ENCODE results near the gene EFR3B.

The EFR3B gene

DNA sequence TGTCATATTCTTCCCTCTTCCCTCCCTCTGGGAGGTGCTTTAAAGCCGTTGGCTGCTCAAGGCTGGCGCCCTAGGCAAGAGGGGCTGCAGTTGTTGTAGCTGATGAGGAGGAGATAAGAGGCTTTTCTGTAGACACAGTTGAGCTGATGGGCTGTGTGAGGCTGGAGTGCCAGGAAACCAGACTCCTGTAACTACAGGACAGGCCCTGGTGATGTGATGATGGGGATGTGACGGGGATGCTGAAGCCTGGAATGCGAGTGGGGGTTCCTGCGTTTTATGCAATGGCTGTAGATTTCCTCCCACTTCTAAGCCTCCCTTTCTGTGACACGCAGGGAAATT is 5.7 kb upstream of the EFR3B start:
- no peaks in the 10 kb centered on the region for H3K4me1 ChIP-seq (ENCODE audit: control insufficient read depth, low read depth, low read length)
- H3K18ac ChIP-seq (ENCODE audit: low read length), result no peak overlapping the region
- H3K4me3 ChIP-seq (ENCODE audit: low read length), result no peak overlapping the region
- H3K9ac ChIP-seq (ENCODE audit: low read length), result no peak overlapping the region
- no peak overlapping the region for H2BK5ac ChIP-seq (ENCODE audit: low read length)
- H3K23ac ChIP-seq (ENCODE audit: low read length), result no peak overlapping the region
- no peak overlapping the region for H2BK15ac ChIP-seq (replicated peaks; ENCODE audit: low read depth)
- no peaks in the 10 kb centered on the region for H3K36me3 ChIP-seq (ENCODE audit: control insufficient read depth, insufficient read depth, low read length)
- no peaks in the 10 kb centered on the region for H3K27me3 ChIP-seq (ENCODE audit: insufficient read depth, low read length, poor library complexity)
- H4K5ac ChIP-seq (ENCODE audit: low read length), result no peak overlapping the region
- no peak overlapping the region for H4K8ac ChIP-seq (ENCODE audit: low read depth, low read length)
- no CpG with 5 or more reads among the region's 6 CpGs for WGBS (ENCODE audit: extremely low coverage, insufficient coverage, low lambda C conversion rate)
- no peak overlapping the region for H3K27ac ChIP-seq (ENCODE audit: low read depth, low read length)
- no peaks in the 10 kb centered on the region for H3K79me1 ChIP-seq (ENCODE audit: low read length)
- H2AK5ac ChIP-seq (ENCODE audit: low read length), result no peak overlapping the region
- no peaks in the 10 kb centered on the region for H3K79me2 ChIP-seq (ENCODE audit: control insufficient read depth, insufficient read depth, low read length)
- H3K4me2 ChIP-seq (ENCODE audit: low read length), result no peak overlapping the region
- no peak for DNase-seq
- H2BK120ac ChIP-seq (ENCODE audit: low read depth, low read length), result no peak overlapping the region
- no peak overlapping the region for H3K56ac ChIP-seq (ENCODE audit: low read length)
- H3K4ac ChIP-seq (ENCODE audit: low read depth, low read length), result no peak overlapping the region

DNA sequence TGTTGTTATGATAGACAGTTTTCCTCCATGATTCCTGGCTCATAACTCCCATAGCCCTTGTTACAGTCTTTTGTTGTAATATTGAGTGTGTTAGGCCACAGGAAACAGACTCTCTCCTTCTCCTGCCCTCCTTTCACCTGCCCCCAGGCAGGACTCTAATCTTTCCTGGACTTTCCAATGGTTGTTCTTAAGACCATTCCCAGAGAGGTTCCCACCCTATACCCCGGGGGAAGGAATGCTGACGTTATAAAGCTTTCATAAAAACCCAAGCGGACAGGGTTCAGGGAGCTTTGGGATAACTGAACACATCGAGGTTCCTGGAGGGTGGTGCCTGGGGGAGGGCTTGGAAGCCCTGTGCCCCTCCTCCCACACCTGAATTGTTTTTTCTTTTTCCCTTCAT is 2.8 kb upstream of the EFR3B start:
- no peak overlapping the region for H3K23ac ChIP-seq (ENCODE audit: low read length)
- H3K56ac ChIP-seq (ENCODE audit: low read length), result no peak overlapping the region
- H4K5ac ChIP-seq (ENCODE audit: low read length), result no peak overlapping the region
- no peaks in the 10 kb centered on the region for H3K79me1 ChIP-seq (ENCODE audit: low read length)
- H2BK120ac ChIP-seq (ENCODE audit: low read depth, low read length), result no peak overlapping the region
- no peak overlapping the region for H3K9ac ChIP-seq (ENCODE audit: low read length)
- no peak overlapping the region for H2BK15ac ChIP-seq (replicated peaks; ENCODE audit: low read depth)
- H3K27ac ChIP-seq (ENCODE audit: low read depth, low read length), result no peak overlapping the region
- no peaks in the 10 kb centered on the region for H3K36me3 ChIP-seq (ENCODE audit: control insufficient read depth, insufficient read depth, low read length)
- peaks cover 4% of the 10 kb centered on the region for H3K4me1 ChIP-seq (ENCODE audit: control insufficient read depth, low read depth, low read length)
- H3K79me2 ChIP-seq (ENCODE audit: control insufficient read depth, insufficient read depth, low read length), result no peaks in the 10 kb centered on the region
- H2BK5ac ChIP-seq (ENCODE audit: low read length), result no peak overlapping the region
- H3K4ac ChIP-seq (ENCODE audit: low read depth, low read length), result no peak overlapping the region
- no peak for DNase-seq
- peaks cover 1% of the 10 kb centered on the region for H3K27me3 ChIP-seq (ENCODE audit: insufficient read depth, low read length, poor library complexity)
- WGBS (ENCODE audit: extremely low coverage, insufficient coverage, low lambda C conversion rate), result no CpG with 5 or more reads among the region's 4 CpGs
- H3K18ac ChIP-seq (ENCODE audit: low read length), result no peak overlapping the region
- no peak overlapping the region for H3K4me3 ChIP-seq (ENCODE audit: low read length)
- H4K8ac ChIP-seq (ENCODE audit: low read depth, low read length), result no peak overlapping the region
- H2AK5ac ChIP-seq (ENCODE audit: low read length), result no peak overlapping the region
- no peak overlapping the region for H3K4me2 ChIP-seq (ENCODE audit: low read length)

DNA sequence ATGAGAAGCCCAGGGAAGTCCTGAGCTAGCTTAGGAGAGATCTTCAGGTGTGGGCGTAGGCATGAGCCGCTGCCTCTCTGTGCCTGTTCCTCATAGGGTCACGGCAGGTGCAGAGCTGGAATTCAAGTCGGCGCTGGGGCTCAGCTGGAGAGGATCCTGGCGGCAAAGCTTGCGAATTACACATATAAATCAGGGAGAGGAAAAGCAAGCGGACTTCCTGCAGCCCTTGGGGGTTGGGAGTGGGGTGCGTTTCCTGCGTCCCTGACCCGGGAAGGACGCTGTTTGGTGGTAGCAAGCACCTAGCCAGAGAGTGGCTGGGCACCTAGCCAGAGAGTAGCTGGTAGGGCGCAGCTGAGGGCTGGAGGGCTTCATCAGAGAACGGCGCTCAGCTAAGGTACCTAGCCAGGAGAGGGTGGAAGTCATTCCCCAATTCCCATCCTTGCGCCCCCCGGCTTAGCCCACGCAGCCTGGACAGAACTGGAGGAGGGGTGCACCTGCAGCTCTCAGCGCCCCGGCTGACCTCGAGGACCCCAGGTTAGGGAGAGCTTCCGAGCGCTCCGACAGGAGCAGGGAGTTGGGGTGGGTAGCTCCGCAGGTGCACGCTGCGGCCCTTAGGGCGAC is 459 bp upstream of the EFR3B start:
- no CpG with 5 or more reads among the region's 28 CpGs for WGBS (ENCODE audit: extremely low coverage, insufficient coverage, low lambda C conversion rate)
- H2AK5ac ChIP-seq (ENCODE audit: low read length), result no peak overlapping the region
- DNase-seq, result peak; percentile 84
- H3K36me3 ChIP-seq (ENCODE audit: control insufficient read depth, insufficient read depth, low read length), result no peaks in the 10 kb centered on the region
- peaks cover 2% of the 10 kb centered on the region for H3K27me3 ChIP-seq (ENCODE audit: insufficient read depth, low read length, poor library complexity)
- no peaks in the 10 kb centered on the region for H3K79me2 ChIP-seq (ENCODE audit: control insufficient read depth, insufficient read depth, low read length)
- H3K18ac ChIP-seq (ENCODE audit: low read length), result no peak overlapping the region
- H4K8ac ChIP-seq (ENCODE audit: low read depth, low read length), result no peak overlapping the region
- H3K27ac ChIP-seq (ENCODE audit: low read depth, low read length), result no peak overlapping the region
- no peaks in the 10 kb centered on the region for H3K79me1 ChIP-seq (ENCODE audit: low read length)
- H2BK120ac ChIP-seq (ENCODE audit: low read depth, low read length), result no peak overlapping the region
- H3K4me1 ChIP-seq (ENCODE audit: control insufficient read depth, low read depth, low read length), result peaks cover 4% of the 10 kb centered on the region
- H3K9ac ChIP-seq (ENCODE audit: low read length), result no peak overlapping the region
- no peak overlapping the region for H2BK5ac ChIP-seq (ENCODE audit: low read length)
- no peak overlapping the region for H2BK15ac ChIP-seq (replicated peaks; ENCODE audit: low read depth)
- no peak overlapping the region for H4K5ac ChIP-seq (ENCODE audit: low read length)
- H3K4me3 ChIP-seq (ENCODE audit: low read length), result no peak overlapping the region
- H3K56ac ChIP-seq (ENCODE audit: low read length), result no peak overlapping the region
- peak overlapping the region; percentile 70 for H3K4me2 ChIP-seq (ENCODE audit: low read length)
- H3K4ac ChIP-seq (ENCODE audit: low read depth, low read length), result no peak overlapping the region
- H3K23ac ChIP-seq (ENCODE audit: low read length), result no peak overlapping the region

- Histone ChIP-seq H3K4me1 (ENCODE audit: control insufficient read depth, low read depth, low read length) (peaks cover 4% of the 10 kb centered on the region), H3K4me3 (ENCODE audit: low read length) (peak overlapping the region; percentile 18), H3K36me3 (ENCODE audit: control insufficient read depth, insufficient read depth, low read length) (no peaks in the 10 kb centered on the region), H3K9ac (ENCODE audit: low read length) (peak overlapping the region; percentile 55), H3K23ac (ENCODE audit: low read length) (no peak overlapping the region), H2BK5ac (ENCODE audit: low read length) (no peak overlapping the region), H3K18ac (ENCODE audit: low read length) (peak overlapping the region; percentile 78), H2BK15ac (replicated peaks; ENCODE audit: low read depth) (no peak overlapping the region), H3K27ac (ENCODE audit: low read depth, low read length) (no peak overlapping the region), H3K56ac (ENCODE audit: low read length) (peak overlapping the region; percentile 83), H2AK5ac (ENCODE audit: low read length) (no peak overlapping the region), H3K4me2 (ENCODE audit: low read length) (peak overlapping the region; percentile 97), H3K79me1 (ENCODE audit: low read length) (no peaks in the 10 kb centered on the region), H4K8ac (ENCODE audit: low read depth, low read length) (no peak overlapping the region), H3K27me3 (ENCODE audit: insufficient read depth, low read length, poor library complexity) (peaks cover 2% of the 10 kb centered on the region), H2BK120ac (ENCODE audit: low read depth, low read length) (no peak overlapping the region), H3K4ac (ENCODE audit: low read depth, low read length) (peak overlapping the region; percentile 62), H3K79me2 (ENCODE audit: control insufficient read depth, insufficient read depth, low read length) (no peaks in the 10 kb centered on the region), H4K5ac (ENCODE audit: low read length) (no peak overlapping the region)
- no CpG with 5 or more reads among the region's 76 CpGs for WGBS (ENCODE audit: extremely low coverage, insufficient coverage, low lambda C conversion rate)
- peak; percentile 51 for DNase-seq
These were observed 705 bp downstream of the EFR3B start for GRCh38 chr2:25042321-25043240.

GRCh38 chr2:25043241-25043867 is 1.5 kb downstream of the EFR3B start:
- H2BK120ac ChIP-seq (ENCODE audit: low read depth, low read length), result no peak overlapping the region
- H2BK5ac ChIP-seq (ENCODE audit: low read length), result no peak overlapping the region
- H2AK5ac ChIP-seq (ENCODE audit: low read length), result no peak overlapping the region
- H3K4ac ChIP-seq (ENCODE audit: low read depth, low read length), result no peak overlapping the region
- no peak overlapping the region for H4K5ac ChIP-seq (ENCODE audit: low read length)
- H3K79me2 ChIP-seq (ENCODE audit: control insufficient read depth, insufficient read depth, low read length), result no peaks in the 10 kb centered on the region
- no peaks in the 10 kb centered on the region for H3K36me3 ChIP-seq (ENCODE audit: control insufficient read depth, insufficient read depth, low read length)
- no peak overlapping the region for H3K23ac ChIP-seq (ENCODE audit: low read length)
- DNase-seq, result peak; percentile 82
- no peak overlapping the region for H4K8ac ChIP-seq (ENCODE audit: low read depth, low read length)
- H3K9ac ChIP-seq (ENCODE audit: low read length), result peak overlapping the region; percentile 55
- no peak overlapping the region for H3K27ac ChIP-seq (ENCODE audit: low read depth, low read length)
- peak overlapping the region; percentile 97 for H3K4me2 ChIP-seq (ENCODE audit: low read length)
- peaks cover 2% of the 10 kb centered on the region for H3K27me3 ChIP-seq (ENCODE audit: insufficient read depth, low read length, poor library complexity)
- H3K4me1 ChIP-seq (ENCODE audit: control insufficient read depth, low read depth, low read length), result peaks cover 4% of the 10 kb centered on the region
- H3K4me3 ChIP-seq (ENCODE audit: low read length), result no peak overlapping the region
- no peak overlapping the region for H3K18ac ChIP-seq (ENCODE audit: low read length)
- no peaks in the 10 kb centered on the region for H3K79me1 ChIP-seq (ENCODE audit: low read length)
- no CpG with 5 or more reads among the region's 8 CpGs for WGBS (ENCODE audit: extremely low coverage, insufficient coverage, low lambda C conversion rate)
- peak overlapping the region; percentile 83 for H3K56ac ChIP-seq (ENCODE audit: low read length)
- H2BK15ac ChIP-seq (replicated peaks; ENCODE audit: low read depth), result no peak overlapping the region

Measured in mesendoderm (in vitro differentiated cells).